ENCODE data around the gene NSUN5. TPM values are rescaled to one million over a fixed set of nuclear protein-coding genes. Genes with fewer than 3 reads are reported as not detected.

Gene NSUN5
- total and polyA plus RNA-seq, 9 of the 15 experiments (the other 6 are each of a cell fraction or from before 2014, with no cell fraction given), result 4.7 to 115 (median 43.0) TPM

DNA sequence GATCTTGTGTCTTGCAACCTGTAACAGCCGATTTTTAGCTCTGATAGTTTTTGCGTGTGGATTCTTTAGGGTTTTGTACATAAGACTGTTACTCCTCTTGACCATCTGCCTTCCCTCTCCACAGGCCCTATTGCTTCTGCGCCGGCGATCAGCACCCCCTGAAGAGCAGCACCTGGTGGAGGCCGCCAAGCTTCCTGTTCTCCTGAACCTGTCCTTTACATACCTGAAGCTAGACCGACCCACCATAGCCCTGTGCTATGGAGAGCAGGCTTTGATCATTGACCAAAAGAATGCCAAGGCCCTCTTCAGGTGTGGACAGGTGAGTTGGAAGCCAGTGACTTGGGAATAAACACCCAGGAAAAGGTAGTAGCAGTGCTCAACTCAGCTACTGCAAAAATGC lies 31.9 kb upstream of the NSUN5 start (continued):
- no peak for TF ChIP-seq RB1 (IDR thresholded peaks at IDR 0.05; ENCODE audit: low read depth)

DNA sequence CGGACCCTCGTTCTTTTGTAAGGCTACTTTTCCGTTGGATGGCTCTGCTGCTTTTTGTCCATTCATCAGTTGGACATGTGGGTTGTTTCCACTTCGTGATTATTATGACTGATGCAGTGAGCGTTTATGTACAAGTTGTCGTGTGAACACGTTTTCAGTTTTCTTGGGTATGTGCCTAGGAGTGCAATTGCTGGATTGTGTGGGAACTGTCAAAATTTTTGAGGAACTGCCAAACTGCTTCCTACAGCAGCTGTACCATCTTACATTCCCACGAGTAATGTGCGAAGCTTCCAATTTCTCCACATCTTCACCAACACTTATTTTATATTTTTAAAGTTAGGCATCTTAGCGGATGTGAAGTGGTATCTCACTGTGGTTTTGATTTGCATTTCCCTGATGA lies 29.7 kb upstream of the NSUN5 start:
- H3K79me2 ChIP-seq (ENCODE audit: control insufficient read depth, insufficient read depth, low read length), result no peaks in the 10 kb centered on the region
- H3K4me3 ChIP-seq, result no peak overlapping the region
- WGBS (ENCODE audit: insufficient coverage, low coverage, missing lambda C conversion rate), result 13% methylated on average over 10 of the region's 10 CpGs
- no peaks in the 10 kb centered on the region for H3K9me1 ChIP-seq (ENCODE audit: control insufficient read depth, insufficient read depth, low read length)
- H3K4me1 ChIP-seq (replicated peaks in 1 of 2; ENCODE audit: control insufficient read depth in 2 of 2, insufficient read depth in 2 of 2, low read length in 2 of 2), result peaks cover 4 to 6% of the 10 kb centered on the region in 2 experiments; a peak in 1 of 5 replicates
- H4K20me1 ChIP-seq (replicated peaks; ENCODE audit: control insufficient read depth, insufficient read depth, low read length), result no peaks in the 10 kb centered on the region; the same call in 1 of the 2 replicates
- FAIRE-seq (no peak), DNase-seq (ENCODE audit: extremely low read depth in 1 of 4, low spot score in 3 of 4) (no peak), ATAC-seq (no peak)
- H3K9me3 ChIP-seq (replicated peaks; ENCODE audit: control insufficient read depth, insufficient read depth, low read depth, low read length), result no peaks in the 10 kb centered on the region
- intact Hi-C loops (cut with micrococcal nuclease) (loop anchor here (10.0 kb wide), 1 partner anchor 396 kb away; the partner anchor contains the start of gene ABHD11), in situ Hi-C loops (cut with MboI) (loop anchor here (10.0 kb wide), 1 partner anchor 396 kb away; the partner anchor contains the start of gene ABHD11)
- ChIA-PET CTCF (ENCODE audit: low intra/inter-chr PET ratio) (no interaction called here), POLR2A (interaction anchor here (0.7 kb wide), 1 partner anchor 9 kb away, joined by 3 read pairs; no protein-coding TSS in a partner anchor)
- H3K9ac ChIP-seq (ENCODE audit: insufficient read depth in 1 of 2, low read depth in 2 of 2, low read length in 2 of 2), result no peak overlapping the region
- peaks cover 60 to 70% of the 10 kb centered on the region in 2 experiments for H3K27me3 ChIP-seq (ENCODE audit: control insufficient read depth in 2 of 2, insufficient read depth in 2 of 2, low read length in 2 of 2)
- H3K4me2 ChIP-seq (ENCODE audit: insufficient read depth, low read length), result no peak overlapping the region
- BruUV-seq (replicated peaks), result no TSS peak
- H3K36me3 ChIP-seq (ENCODE audit: control insufficient read depth, insufficient read depth, low read length), result no peaks in the 10 kb centered on the region
- H2AFZ ChIP-seq (ENCODE audit: low read depth, low read length), result no peak overlapping the region
- H3K27ac ChIP-seq (ENCODE audit: extremely low read depth, low read depth, low read length), result no peak overlapping the region
- TF ChIP-seq ZBED1 (IDR thresholded peaks at IDR 0.05) (no peak), MXI1 (IDR thresholded peaks at IDR 0.05; ENCODE audit: low read depth, low read length) (no peak), ERF (CRISPR knock-in tag; IDR thresholded peaks at IDR 0.05) (no peak), ZNF354B (CRISPR knock-in tag; IDR thresholded peaks at IDR 0.05) (no peak), RBM25 (IDR thresholded peaks at IDR 0.05; ENCODE audit: low read depth, low read length, severe bottlenecking) (no peak)
- TF ChIP-seq, protein P1, sequence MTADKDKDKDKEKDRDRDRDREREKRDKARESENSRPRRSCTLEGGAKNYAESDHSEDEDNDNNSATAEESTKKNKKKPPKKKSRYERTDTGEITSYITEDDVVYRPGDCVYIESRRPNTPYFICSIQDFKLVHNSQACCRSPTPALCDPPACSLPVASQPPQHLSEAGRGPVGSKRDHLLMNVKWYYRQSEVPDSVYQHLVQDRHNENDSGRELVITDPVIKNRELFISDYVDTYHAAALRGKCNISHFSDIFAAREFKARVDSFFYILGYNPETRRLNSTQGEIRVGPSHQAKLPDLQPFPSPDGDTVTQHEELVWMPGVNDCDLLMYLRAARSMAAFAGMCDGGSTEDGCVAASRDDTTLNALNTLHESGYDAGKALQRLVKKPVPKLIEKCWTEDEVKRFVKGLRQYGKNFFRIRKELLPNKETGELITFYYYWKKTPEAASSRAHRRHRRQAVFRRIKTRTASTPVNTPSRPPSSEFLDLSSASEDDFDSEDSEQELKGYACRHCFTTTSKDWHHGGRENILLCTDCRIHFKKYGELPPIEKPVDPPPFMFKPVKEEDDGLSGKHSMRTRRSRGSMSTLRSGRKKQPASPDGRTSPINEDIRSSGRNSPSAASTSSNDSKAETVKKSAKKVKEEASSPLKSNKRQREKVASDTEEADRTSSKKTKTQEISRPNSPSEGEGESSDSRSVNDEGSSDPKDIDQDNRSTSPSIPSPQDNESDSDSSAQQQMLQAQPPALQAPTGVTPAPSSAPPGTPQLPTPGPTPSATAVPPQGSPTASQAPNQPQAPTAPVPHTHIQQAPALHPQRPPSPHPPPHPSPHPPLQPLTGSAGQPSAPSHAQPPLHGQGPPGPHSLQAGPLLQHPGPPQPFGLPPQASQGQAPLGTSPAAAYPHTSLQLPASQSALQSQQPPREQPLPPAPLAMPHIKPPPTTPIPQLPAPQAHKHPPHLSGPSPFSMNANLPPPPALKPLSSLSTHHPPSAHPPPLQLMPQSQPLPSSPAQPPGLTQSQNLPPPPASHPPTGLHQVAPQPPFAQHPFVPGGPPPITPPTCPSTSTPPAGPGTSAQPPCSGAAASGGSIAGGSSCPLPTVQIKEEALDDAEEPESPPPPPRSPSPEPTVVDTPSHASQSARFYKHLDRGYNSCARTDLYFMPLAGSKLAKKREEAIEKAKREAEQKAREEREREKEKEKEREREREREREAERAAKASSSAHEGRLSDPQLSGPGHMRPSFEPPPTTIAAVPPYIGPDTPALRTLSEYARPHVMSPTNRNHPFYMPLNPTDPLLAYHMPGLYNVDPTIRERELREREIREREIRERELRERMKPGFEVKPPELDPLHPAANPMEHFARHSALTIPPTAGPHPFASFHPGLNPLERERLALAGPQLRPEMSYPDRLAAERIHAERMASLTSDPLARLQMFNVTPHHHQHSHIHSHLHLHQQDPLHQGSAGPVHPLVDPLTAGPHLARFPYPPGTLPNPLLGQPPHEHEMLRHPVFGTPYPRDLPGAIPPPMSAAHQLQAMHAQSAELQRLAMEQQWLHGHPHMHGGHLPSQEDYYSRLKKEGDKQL (CRISPR knock-in tag; IDR thresholded peaks at IDR 0.05; ENCODE audit: borderline replicate concordance), result no peak
- TF ChIP-seq, protein P2, sequence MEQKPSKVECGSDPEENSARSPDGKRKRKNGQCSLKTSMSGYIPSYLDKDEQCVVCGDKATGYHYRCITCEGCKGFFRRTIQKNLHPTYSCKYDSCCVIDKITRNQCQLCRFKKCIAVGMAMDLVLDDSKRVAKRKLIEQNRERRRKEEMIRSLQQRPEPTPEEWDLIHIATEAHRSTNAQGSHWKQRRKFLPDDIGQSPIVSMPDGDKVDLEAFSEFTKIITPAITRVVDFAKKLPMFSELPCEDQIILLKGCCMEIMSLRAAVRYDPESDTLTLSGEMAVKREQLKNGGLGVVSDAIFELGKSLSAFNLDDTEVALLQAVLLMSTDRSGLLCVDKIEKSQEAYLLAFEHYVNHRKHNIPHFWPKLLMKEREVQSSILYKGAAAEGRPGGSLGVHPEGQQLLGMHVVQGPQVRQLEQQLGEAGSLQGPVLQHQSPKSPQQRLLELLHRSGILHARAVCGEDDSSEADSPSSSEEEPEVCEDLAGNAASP (IDR thresholded peaks at IDR 0.05), result no peak
- TF ChIP-seq, protein P3, sequence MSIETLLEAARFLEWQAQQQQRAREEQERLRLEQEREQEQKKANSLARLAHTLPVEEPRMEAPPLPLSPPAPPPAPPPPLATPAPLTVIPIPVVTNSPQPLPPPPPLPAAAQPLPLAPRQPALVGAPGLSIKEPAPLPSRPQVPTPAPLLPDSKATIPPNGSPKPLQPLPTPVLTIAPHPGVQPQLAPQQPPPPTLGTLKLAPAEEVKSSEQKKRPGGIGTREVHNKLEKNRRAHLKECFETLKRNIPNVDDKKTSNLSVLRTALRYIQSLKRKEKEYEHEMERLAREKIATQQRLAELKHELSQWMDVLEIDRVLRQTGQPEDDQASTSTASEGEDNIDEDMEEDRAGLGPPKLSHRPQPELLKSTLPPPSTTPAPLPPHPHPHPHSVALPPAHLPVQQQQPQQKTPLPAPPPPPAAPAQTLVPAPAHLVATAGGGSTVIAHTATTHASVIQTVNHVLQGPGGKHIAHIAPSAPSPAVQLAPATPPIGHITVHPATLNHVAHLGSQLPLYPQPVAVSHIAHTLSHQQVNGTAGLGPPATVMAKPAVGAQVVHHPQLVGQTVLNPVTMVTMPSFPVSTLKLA (conservative IDR thresholded peaks at IDR 0.05), result no peak
- TF ChIP-seq, protein P4, sequence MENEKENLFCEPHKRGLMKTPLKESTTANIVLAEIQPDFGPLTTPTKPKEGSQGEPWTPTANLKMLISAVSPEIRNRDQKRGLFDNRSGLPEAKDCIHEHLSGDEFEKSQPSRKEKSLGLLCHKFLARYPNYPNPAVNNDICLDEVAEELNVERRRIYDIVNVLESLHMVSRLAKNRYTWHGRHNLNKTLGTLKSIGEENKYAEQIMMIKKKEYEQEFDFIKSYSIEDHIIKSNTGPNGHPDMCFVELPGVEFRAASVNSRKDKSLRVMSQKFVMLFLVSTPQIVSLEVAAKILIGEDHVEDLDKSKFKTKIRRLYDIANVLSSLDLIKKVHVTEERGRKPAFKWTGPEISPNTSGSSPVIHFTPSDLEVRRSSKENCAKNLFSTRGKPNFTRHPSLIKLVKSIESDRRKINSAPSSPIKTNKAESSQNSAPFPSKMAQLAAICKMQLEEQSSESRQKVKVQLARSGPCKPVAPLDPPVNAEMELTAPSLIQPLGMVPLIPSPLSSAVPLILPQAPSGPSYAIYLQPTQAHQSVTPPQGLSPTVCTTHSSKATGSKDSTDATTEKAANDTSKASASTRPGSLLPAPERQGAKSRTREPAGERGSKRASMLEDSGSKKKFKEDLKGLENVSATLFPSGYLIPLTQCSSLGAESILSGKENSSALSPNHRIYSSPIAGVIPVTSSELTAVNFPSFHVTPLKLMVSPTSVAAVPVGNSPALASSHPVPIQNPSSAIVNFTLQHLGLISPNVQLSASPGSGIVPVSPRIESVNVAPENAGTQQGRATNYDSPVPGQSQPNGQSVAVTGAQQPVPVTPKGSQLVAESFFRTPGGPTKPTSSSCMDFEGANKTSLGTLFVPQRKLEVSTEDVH (IDR thresholded peaks at IDR 0.05; ENCODE audit: low read depth, partially characterized antibody), result no peak

Measured in K562 (cell line).